NB4 (cell line): ENCODE data around the gene NOL9.

ENCODE experiments used
- CTCF ChIP-seq: IDR thresholded peaks from one replicate; pipeline ENCODE4 v1.5.1; 2012; ENCODE audit warnings: low read depth, low read length
- MAX ChIP-seq: IDR thresholded peaks from 2 replicates; pipeline ENCODE4 v1.6.1; 2011; ENCODE audit warnings: low read depth, low read length
- POLR2A ChIP-seq: IDR thresholded peaks from 2 replicates; pipeline ENCODE4 v1.6.1; 2011; ENCODE audit warnings: mild to moderate bottlenecking; ENCODE audit not compliant: insufficient read length; ENCODE audit errors: extremely low read depth

GRCh38 chr1:6510493-6510892 is 43.8 kb downstream of the NOL9 start:
- no peak for TF ChIP-seq CTCF
- no peak for TF ChIP-seq POLR2A
- no peak for TF ChIP-seq MAX
